HCT116 (cell line): ENCODE results near the gene DPYD. TPM values are rescaled to one million over a fixed set of nuclear protein-coding genes. Genes with fewer than 3 reads are reported as not detected.

ENCODE experiments used
- ATAC-seq: fragments of 200-7000 bp; cut with Tn5 transposase; 2 replicates; pipeline ENCODE4 v1.9.1; 2020; ENCODE audit warnings: mild to moderate bottlenecking, moderate library complexity
- BruUV-seq: library from RNA; stranded (reverse); fragments of 400-500 nt; replicated peaks from 2 replicates; lab custom pipeline; 2021; lab: Mats Ljungman, UMichigan
- CTCF ChIA-PET: fragments of 300-600 bp; sonication (Branson Sonifier 250); formaldehyde crosslinking; loops from one replicate; lab custom pipeline; 2021; ENCODE audit warnings: antibody characterized with exemption; lab: Charles Lee
- POLR2A ChIA-PET: fragments of 300-600, 350-600 bp; sonication (Branson Sonifier 250); formaldehyde crosslinking; loops from one replicate; lab custom pipeline; 2021; ENCODE audit warnings: antibody characterized with exemption; lab: Charles Lee
- RAD21 ChIA-PET, 2 experiments: fragments of 300-600 bp; sonication (Branson Sonifier 250); formaldehyde crosslinking; loops; one replicate each; lab custom pipeline; 2023; ENCODE audit warnings: low total read pairs in 2 of 2; ENCODE audit not compliant: uncharacterized antibody in 2 of 2, unreplicated experiment in 2 of 2, low non-redundant PET in 1 of 2; lab: Charles Lee
- DNase-seq: peaks from one replicate; pipeline ENCODE4 v3.0.0-alpha.2; 2010; ENCODE audit warnings: low read depth, low spot score
- H2AFZ ChIP-seq: fragments of 200-600 bp; shearing (Covaris generic), sonication (generic); 2 replicates; pipeline ENCODE4 v1.6.1; 2017; ENCODE audit warnings: low read depth, mixed run types, mixed read lengths, antibody characterized with exemption, low read length; ENCODE audit not compliant: poor library complexity, severe bottlenecking
- H3K27ac ChIP-seq: 2 replicates; pipeline ENCODE4 v1.5.1; 2012; ENCODE audit warnings: low read depth, low read length
- H3K27me3 ChIP-seq: fragments of 200-600 bp; sonication (generic); 2 replicates; pipeline ENCODE4 v1.6.1; 2016; ENCODE audit warnings: mixed run types, low read length, mixed read lengths; ENCODE audit not compliant: insufficient read depth
- H3K36me3 ChIP-seq, 2 experiments: fragments of 200-500 bp in 1 of 2; fragments of 200-600 bp in 1 of 2; sonication (Bioruptor generic) in 1 of 2; sonication (generic) in 1 of 2; 2 replicates each; pipeline versions ENCODE4 v1.5.1 to v1.6.1; 2014 to 2016; ENCODE audit warnings: low read length in 2 of 2, inconsistent platforms in 1 of 2, mixed read lengths in 1 of 2, mixed run types in 1 of 2; ENCODE audit not compliant: insufficient read depth in 2 of 2, control insufficient read depth in 1 of 2
- H3K4me1 ChIP-seq, 2 experiments: fragments of 200-600 bp in 1 of 2; sonication (generic) in 1 of 2; 2 replicates each; pipeline versions ENCODE4 v1.5.1 to v1.6.1; 2012 to 2017; ENCODE audit warnings: low read length in 2 of 2, inconsistent platforms in 1 of 2, mild to moderate bottlenecking in 1 of 2, mixed read lengths in 1 of 2, mixed run types in 1 of 2, moderate library complexity in 1 of 2; ENCODE audit not compliant: insufficient read depth in 2 of 2, control insufficient read depth in 1 of 2
- H3K4me2 ChIP-seq: fragments of 200-600 bp; sonication (generic); 2 replicates; pipeline ENCODE4 v1.6.1; 2017; ENCODE audit warnings: mixed run types, low read length, mixed read lengths
- H3K4me3 ChIP-seq, 2 experiments: fragments of 200-600 bp in 1 of 2; sonication (generic) in 1 of 2; replicated peaks in 1 of 2; 2 replicates each; pipeline ENCODE4 v1.5.1; 2011 to 2016; ENCODE audit warnings: low read length in 2 of 2, control low read depth in 1 of 2, low read depth in 1 of 2, mild to moderate bottlenecking in 1 of 2, mixed read lengths in 1 of 2, mixed run types in 1 of 2
- H3K79me2 ChIP-seq: fragments of 200-600 bp; sonication (generic); 2 replicates; pipeline ENCODE4 v1.6.1; 2017; ENCODE audit warnings: mild to moderate bottlenecking, mixed run types, low read length, moderate library complexity, mixed read lengths; ENCODE audit not compliant: insufficient read depth
- H3K9ac ChIP-seq: fragments of 200-600 bp; sonication (generic); 2 replicates; pipeline ENCODE4 v1.6.1; 2016; ENCODE audit warnings: low read length, mixed read lengths
- H3K9me2 ChIP-seq: fragments of 200-600 bp; sonication (generic), shearing (Covaris generic); 2 replicates; pipeline ENCODE4 v1.6.1; 2017; ENCODE audit warnings: mixed run types, mild to moderate bottlenecking, moderate library complexity; ENCODE audit not compliant: insufficient read depth
- H3K9me3 ChIP-seq, 2 experiments: fragments of 200-500 bp in 1 of 2; fragments of 200-600 bp in 1 of 2; sonication (Bioruptor generic) in 1 of 2; sonication (generic) in 1 of 2; 2 replicates each; pipeline ENCODE4 v1.6.1; 2014 to 2017; ENCODE audit warnings: low read length in 2 of 2, mixed read lengths in 2 of 2, inconsistent platforms in 1 of 2, low read depth in 1 of 2, mild to moderate bottlenecking in 1 of 2, mixed run types in 1 of 2, moderate library complexity in 1 of 2; ENCODE audit not compliant: control insufficient read depth in 1 of 2, insufficient read depth in 1 of 2
- H4K20me1 ChIP-seq: fragments of 200-600 bp; sonication (generic), shearing (Covaris generic); 2 replicates; pipeline ENCODE4 v1.6.1; 2017; ENCODE audit warnings: mixed run types, mild to moderate bottlenecking, moderate library complexity; ENCODE audit not compliant: insufficient read depth
- ATF3 ChIP-seq: IDR thresholded peaks from 2 replicates; pipeline ENCODE4 v1.6.1; 2012
- EGR1 ChIP-seq: IDR thresholded peaks from 2 replicates; pipeline ENCODE4 v1.6.1; 2012; ENCODE audit warnings: low read depth
- EZH2 ChIP-seq: fragments of 200-600 bp; sonication (generic); IDR thresholded peaks from 2 replicates; pipeline ENCODE4 v1.6.1; 2017; ENCODE audit warnings: antibody characterized with exemption, mixed run types
- EZH2phosphoT487 ChIP-seq: fragments of 200-600 bp; IDR thresholded peaks from 2 replicates; pipeline ENCODE4 v1.6.1; 2018; ENCODE audit warnings: antibody characterized with exemption, borderline replicate concordance
- JUND ChIP-seq: IDR thresholded peaks from 2 replicates; pipeline ENCODE4 v1.6.1; 2012
- POLR2AphosphoS5 ChIP-seq: IDR thresholded peaks from 2 replicates; pipeline ENCODE4 v1.6.1; 2011; ENCODE audit warnings: mild to moderate bottlenecking, low read depth, low read length, moderate library complexity
- SIN3A ChIP-seq: IDR thresholded peaks from 2 replicates; pipeline ENCODE4 v1.6.1; 2012; ENCODE audit warnings: low read depth
- SRF ChIP-seq: IDR thresholded peaks from 2 replicates; pipeline ENCODE4 v1.6.1; 2012; ENCODE audit warnings: low read depth
- TCF7L2 ChIP-seq: IDR thresholded peaks from 2 replicates; pipeline ENCODE4 v1.7.0; 2011; ENCODE audit warnings: borderline replicate concordance, inconsistent platforms; ENCODE audit not compliant: insufficient read depth, insufficient read length; ENCODE audit errors: extremely low read depth
- ZNF274 ChIP-seq: fragments of 200-500 bp; sonication (Bioruptor generic); IDR thresholded peaks from 2 replicates; pipeline ENCODE4 v1.6.1; 2014; ENCODE audit warnings: mild to moderate bottlenecking, low read depth, low read length, inconsistent platforms
- intact Hi-C: fragments of 100-400 bp; cut with micrococcal nuclease; formaldehyde crosslinking; loops from 2 replicates; pipeline ENCODE4 v1.10.0; 2022
- total RNA-seq: library from RNA; stranded (reverse); gene quantifications from one replicate; pipeline ENCODE4 v1.2.1, GENCODE V29; 2021; ENCODE audit not compliant: unreplicated experiment
- TF ChIP-seq, protein P1 (sequence below): IDR thresholded peaks from 2 replicates; pipeline ENCODE4 v1.6.1; 2011; ENCODE audit warnings: mild to moderate bottlenecking, low read length, moderate library complexity; ENCODE audit not compliant: insufficient replicate concordance; ENCODE audit errors: extremely low read depth
- TF ChIP-seq, protein P2 (sequence below), 3 experiments: fragments of 200-600 bp in 1 of 3; sonication (generic) in 1 of 3; IDR thresholded peaks in 2 of 3; conservative IDR thresholded peaks in 1 of 3; 2 replicates each; pipeline ENCODE4 v1.5.1; 2012 to 2017; ENCODE audit warnings: low read depth in 2 of 3, low read length in 2 of 3, antibody characterized with exemption in 1 of 3, borderline replicate concordance in 1 of 3, control low read depth in 1 of 3, mild to moderate bottlenecking in 1 of 3, mixed read lengths in 1 of 3, mixed run types in 1 of 3, moderate library complexity in 1 of 3; ENCODE audit not compliant: insufficient read depth in 1 of 3

Gene DPYD
- total RNA-seq, 1 experiment from 2014 or later, result 1.7 TPM

GRCh38 chr1:97252925-97253324, 667.9 kb downstream of the DPYD start:
- H3K27ac ChIP-seq, result no peak overlapping the region
- H3K4me2 ChIP-seq, result no peak overlapping the region
- BruUV-seq, result no TSS peak
- H3K9me2 ChIP-seq, result no peaks in the 10 kb centered on the region
- H3K79me2 ChIP-seq, result no peaks in the 10 kb centered on the region
- RAD21 ChIA-PET, result no interaction called here
- no peaks in the 10 kb centered on the region for H3K9me3 ChIP-seq
- no peak overlapping the region for H3K4me3 ChIP-seq
- POLR2A ChIA-PET, result no interaction called here
- DNase-seq (no peak), ATAC-seq (no peak)
- H3K27me3 ChIP-seq, result no peaks in the 10 kb centered on the region
- H3K4me1 ChIP-seq, result no peaks in the 10 kb centered on the region
- CTCF ChIA-PET, result interaction anchor here (1.4 to 2.2 kb wide), 2 partner anchors 9 kb away, joined by 4 to 14 read pairs; no protein-coding TSS in a partner anchor
- no peaks in the 10 kb centered on the region for H4K20me1 ChIP-seq
- no peaks in the 10 kb centered on the region for H3K36me3 ChIP-seq
- no peak overlapping the region for H2AFZ ChIP-seq
- intact Hi-C loops, result no loop called here
- H3K9ac ChIP-seq, result no peak overlapping the region
- no peak for TF ChIP-seq ZNF274
- TF ChIP-seq, protein P1, sequence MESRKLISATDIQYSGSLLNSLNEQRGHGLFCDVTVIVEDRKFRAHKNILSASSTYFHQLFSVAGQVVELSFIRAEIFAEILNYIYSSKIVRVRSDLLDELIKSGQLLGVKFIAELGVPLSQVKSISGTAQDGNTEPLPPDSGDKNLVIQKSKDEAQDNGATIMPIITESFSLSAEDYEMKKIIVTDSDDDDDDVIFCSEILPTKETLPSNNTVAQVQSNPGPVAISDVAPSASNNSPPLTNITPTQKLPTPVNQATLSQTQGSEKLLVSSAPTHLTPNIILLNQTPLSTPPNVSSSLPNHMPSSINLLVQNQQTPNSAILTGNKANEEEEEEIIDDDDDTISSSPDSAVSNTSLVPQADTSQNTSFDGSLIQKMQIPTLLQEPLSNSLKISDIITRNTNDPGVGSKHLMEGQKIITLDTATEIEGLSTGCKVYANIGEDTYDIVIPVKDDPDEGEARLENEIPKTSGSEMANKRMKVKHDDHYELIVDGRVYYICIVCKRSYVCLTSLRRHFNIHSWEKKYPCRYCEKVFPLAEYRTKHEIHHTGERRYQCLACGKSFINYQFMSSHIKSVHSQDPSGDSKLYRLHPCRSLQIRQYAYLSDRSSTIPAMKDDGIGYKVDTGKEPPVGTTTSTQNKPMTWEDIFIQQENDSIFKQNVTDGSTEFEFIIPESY, result no peak
- TF ChIP-seq EZH2, result no peak
- TF ChIP-seq ATF3, result no peak

DNA sequence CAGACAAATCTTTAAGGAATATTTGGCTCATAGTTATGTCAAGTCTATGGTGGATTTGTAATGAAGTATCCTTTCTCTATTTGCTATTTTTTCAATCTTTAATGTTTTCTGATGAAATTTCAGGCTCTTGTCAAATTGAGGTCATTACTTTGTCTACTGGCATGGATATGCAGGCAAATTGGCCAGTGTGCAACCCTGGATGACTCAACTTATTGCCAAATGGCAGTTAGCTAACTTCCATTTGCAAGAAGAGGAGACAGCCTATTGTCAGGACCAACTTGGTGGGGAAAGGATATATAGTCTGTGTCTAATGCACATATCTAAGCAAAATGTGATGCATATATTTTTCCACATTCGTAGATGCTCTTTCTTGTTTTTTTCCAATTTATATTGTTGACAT, 668.8 kb downstream of the DPYD start:
- no peak overlapping the region for H3K4me2 ChIP-seq
- no peak for TF ChIP-seq SRF
- no peak for TF ChIP-seq EGR1
- TF ChIP-seq, protein P2, sequence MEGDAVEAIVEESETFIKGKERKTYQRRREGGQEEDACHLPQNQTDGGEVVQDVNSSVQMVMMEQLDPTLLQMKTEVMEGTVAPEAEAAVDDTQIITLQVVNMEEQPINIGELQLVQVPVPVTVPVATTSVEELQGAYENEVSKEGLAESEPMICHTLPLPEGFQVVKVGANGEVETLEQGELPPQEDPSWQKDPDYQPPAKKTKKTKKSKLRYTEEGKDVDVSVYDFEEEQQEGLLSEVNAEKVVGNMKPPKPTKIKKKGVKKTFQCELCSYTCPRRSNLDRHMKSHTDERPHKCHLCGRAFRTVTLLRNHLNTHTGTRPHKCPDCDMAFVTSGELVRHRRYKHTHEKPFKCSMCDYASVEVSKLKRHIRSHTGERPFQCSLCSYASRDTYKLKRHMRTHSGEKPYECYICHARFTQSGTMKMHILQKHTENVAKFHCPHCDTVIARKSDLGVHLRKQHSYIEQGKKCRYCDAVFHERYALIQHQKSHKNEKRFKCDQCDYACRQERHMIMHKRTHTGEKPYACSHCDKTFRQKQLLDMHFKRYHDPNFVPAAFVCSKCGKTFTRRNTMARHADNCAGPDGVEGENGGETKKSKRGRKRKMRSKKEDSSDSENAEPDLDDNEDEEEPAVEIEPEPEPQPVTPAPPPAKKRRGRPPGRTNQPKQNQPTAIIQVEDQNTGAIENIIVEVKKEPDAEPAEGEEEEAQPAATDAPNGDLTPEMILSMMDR (IDR thresholded peaks at IDR 0.05 in 2 of 3, conservative IDR thresholded peaks at IDR 0.05 in 1 of 3; ENCODE audit: borderline replicate concordance in 1 of 3, insufficient read depth in 1 of 3, low read depth in 2 of 3, low read length in 2 of 3), result no peak
- TF ChIP-seq POLR2AphosphoS5, result no peak
- TF ChIP-seq ATF3, result no peak
- no peak for TF ChIP-seq TCF7L2
- no peak for TF ChIP-seq EZH2
- no peak for TF ChIP-seq ZNF274
- no peak for TF ChIP-seq SIN3A
- no peak for TF ChIP-seq EZH2phosphoT487
- TF ChIP-seq, protein P1, result no peak
- TF ChIP-seq JUND, result no peak

More for the DNA sequence above, 668.8 kb downstream of the DPYD start:
- no peaks in the 10 kb centered on the region for H3K9me2 ChIP-seq
- no peaks in the 10 kb centered on the region for H4K20me1 ChIP-seq
- ChIA-PET RAD21 (no interaction called here), POLR2A (no interaction called here), CTCF (interaction anchor here (1.4 kb wide), 1 partner anchor 8 kb away, joined by 4 read pairs; no protein-coding TSS in a partner anchor)
- H2AFZ ChIP-seq, result no peak overlapping the region
- H3K4me3 ChIP-seq, result no peak overlapping the region
- no peak overlapping the region for H3K27ac ChIP-seq
- BruUV-seq, result no TSS peak
- H3K36me3 ChIP-seq, result no peaks in the 10 kb centered on the region
- H3K79me2 ChIP-seq, result no peaks in the 10 kb centered on the region
- ATAC-seq (no peak), DNase-seq (no peak)
- H3K9me3 ChIP-seq, result no peaks in the 10 kb centered on the region
- intact Hi-C loops, result no loop called here
- no peak overlapping the region for H3K9ac ChIP-seq
- no peaks in the 10 kb centered on the region for H3K4me1 ChIP-seq
- no peaks in the 10 kb centered on the region for H3K27me3 ChIP-seq
